Stimulated activated CD4-positive, alpha-beta T cell treated with anti-CD3 and anti-CD28 coated beads, Interleukin-4, amount 100 ng/mL, for 24 hours (primary cell): ENCODE data around the gene MREG.

Experiments
- DNase-seq: peaks from one replicate; pipeline ENCODE4 v3.0.0-alpha.2; 2020

The MREG gene

DNA sequence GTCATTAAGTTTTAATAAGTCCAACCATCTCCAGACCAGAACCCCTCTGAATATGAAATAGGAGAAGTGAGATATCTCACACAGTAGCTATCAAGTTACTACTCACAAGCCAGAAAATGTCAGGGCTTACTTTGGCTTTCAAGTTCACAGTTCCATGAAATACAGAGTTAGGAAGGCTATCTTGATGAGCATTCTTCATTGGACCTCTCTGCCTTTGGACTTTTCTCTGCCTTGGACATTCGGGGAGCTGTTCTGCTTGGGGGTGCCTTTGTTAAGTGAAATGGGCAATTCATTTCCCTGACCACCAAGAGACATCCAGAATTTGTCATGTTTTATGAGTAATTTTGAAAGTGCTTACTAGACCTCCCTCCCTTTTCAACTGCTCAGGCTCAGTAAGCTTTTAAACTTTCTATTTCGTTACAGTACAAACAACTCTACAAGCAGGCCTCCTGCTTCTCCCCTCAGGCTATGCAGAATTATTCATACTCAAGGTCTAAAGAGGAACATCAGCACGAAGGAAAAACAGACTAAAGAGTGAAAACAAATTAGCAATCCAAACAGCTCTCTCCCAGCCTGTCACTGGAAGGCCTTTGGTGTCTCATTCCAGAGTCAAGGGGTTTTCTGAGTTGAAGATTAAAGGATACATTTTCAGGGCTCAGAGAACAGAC is 95.3 kb downstream of the MREG start:
- no peak for DNase-seq

DNA sequence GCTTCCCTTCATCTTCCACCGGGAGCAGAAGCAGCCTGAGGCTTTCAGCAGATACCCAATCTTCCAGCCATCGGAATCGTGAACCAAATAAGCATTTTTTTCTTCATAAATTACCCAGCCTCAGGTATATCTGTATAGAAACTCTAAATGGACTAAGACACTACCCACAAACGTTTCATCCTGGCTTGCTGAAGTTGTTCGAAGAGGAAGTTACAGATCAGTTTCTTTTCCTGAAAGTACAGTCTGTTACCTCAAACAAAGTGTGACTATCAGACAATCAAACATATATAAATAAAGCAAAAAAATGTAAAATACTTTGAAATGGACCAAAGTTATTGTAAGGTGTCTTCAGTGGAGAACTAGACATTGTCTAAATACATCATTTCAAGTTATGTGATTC is 97.9 kb downstream of the MREG start:
- no peak for DNase-seq

DNA sequence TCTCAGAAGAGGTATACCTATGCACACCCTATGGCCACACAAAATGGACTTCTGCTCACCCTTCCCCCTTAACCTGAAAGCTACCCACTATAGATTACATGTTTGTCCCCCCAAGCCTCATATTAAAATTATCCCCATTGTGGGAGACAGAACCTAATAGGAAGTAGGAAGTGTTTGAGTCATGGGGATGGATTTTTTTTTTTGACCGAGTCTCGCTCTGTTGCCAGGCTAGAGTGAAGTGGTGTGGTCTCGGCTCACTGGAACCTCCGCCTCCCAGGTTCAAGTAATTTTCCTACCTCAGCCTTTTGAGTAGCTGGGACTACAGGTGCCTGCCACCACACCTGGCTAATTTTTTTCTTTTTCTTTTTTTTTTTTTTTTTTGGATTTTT is 98.6 kb downstream of the MREG start:
- no peak for DNase-seq

DNA sequence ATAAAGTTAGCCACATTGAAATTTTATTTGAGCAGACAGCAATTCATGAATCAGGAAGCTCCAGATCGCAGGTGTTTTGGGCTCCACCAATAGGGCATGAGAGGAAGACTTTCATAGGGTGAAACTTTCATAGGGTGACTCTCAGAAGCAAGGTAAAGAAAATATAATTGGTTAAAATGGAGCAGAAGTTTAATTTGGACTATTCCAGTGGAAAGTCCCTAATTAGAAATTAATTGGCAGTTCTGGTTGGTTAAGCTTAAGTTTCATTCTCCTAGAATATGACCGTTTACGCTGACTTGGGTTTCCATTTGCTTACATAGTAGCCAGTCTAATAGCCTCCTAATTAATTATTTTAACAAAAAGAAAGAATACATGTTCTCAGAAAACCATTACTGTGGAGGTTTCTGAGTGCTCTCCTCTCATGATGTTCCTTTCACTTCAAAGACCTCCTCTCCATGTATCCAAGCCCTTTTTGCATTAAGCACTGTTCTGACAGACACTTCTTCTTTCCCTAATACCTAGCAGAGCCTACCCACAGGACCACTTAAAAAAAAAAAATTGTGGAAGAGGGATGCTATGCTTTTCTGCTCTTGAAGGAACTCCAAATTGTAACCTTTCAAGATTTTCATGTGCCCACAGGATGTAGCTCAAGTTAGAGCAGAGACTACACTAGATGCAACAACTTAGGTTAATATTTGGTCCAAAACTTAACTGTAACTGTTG is 99.1 kb downstream of the MREG start:
- no peak for DNase-seq

DNA sequence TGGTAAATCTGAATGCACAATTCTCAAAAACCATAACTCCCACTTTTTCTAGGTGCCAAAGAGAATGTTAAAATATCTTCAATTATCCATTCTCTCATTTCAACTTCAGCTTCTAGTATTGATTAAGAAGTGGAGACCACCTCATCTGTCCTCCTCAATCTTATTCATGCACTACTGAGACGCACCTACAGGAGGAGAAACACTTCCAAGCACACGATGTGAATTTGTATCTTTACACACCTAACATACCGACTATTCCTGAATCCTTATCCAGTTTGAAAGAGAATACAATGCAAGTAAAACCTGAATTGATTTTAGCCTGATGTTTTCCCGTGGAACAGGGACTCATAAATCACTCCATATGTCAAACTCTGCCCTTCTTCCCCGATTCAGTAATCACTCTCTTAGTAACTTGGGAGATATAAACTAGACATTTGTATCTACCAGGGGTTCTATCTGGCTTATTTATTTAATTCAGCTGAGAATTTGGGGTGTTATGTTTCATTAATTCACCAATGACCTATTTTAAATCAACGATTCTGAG is 101.0 kb downstream of the MREG start:
- DNase-seq: no peak

GRCh38 chr2:215911301-215912085 is 101.9 kb downstream of the MREG start:
- no peak for DNase-seq

- no peak for DNase-seq
Observed at GRCh38 chr2:215910180-215910579, 103.2 kb downstream of the MREG start.

GRCh38 chr2:215907147-215907546 is 106.2 kb downstream of the MREG start:
- DNase-seq: no peak

DNA sequence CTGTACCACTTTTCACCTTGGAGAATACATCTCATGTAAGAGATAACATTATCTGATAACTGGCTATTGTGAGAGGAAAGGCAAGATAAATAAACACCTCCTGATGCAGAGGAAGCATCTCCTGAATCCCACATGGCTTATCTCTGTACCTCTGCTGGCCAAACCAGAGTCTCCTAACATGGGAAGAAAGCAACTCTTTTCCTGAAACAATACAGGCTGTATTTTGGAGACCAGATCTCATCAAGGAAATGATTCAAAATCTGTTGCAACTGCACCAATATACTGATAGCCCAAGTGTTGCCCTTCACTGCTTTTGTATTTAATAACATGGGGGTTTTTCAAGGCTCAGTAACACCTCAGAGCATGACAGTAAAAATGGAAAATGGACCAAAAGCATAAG is 106.9 kb downstream of the MREG start:
- no peak for DNase-seq

DNA sequence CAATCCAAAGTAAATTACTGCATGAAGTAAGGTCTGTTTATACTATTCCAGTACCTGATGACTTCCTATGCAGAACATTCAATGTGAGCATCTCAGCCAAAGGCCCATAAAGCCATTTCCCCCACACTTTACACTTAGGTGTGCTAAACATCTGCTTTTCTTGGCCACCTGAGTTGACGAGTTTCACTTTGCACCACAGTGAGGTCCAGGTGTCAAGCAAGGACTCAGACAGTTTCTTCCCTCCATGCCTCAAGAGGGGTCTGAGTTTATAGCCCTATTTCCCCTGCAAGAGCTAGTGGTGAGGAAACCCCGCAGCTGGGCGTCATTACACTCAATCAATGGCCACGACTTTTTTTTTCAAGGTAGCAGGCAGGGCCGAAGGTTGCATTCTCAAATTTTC is 107.7 kb downstream of the MREG start:
- DNase-seq: no peak

DNA sequence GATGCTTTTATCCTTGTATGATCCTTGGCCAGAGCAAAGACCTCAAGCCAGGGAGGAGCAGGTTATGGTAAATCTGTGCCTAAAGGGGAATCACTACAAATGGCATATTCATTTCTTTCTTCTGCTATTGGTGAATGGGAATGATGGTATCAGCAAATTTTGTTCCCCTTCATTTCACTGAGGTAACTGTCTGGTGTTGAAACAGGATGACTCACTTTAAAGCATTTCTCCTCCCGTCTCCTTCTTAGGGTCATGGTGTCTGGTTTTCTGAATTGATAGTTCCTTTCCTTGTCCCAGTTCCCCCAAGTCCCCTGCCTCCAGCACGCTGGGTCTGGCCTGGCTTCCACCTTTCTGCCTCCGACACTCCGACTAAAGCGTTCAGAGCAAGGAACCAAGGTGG is 109.2 kb downstream of the MREG start:
- no peak for DNase-seq

- no peak for DNase-seq
Observed at GRCh38 chr2:215903203-215903602, 110.1 kb downstream of the MREG start.

DNA sequence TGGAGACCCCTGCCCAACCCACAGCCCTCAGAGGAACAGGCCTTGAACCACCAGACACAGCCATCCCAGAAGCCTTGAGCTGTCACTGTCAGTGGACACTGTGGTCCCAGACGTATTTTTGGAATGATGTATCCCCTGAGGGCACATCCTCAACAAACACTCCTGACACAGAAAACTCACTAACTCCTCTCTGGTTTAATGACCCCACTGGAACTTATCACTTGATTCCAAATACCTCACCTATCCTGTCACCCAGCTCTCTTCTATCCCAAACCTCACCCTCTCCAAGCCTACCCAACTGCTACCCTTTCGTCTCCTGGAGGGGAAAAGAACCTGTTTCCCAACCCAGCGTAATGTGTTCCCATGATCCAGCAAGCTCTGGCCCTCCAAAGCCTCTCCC is 111.6 kb downstream of the MREG start:
- no peak for DNase-seq

- no peak for DNase-seq
Observed at GRCh38 chr2:215900843-215901242, 112.5 kb downstream of the MREG start.

DNA sequence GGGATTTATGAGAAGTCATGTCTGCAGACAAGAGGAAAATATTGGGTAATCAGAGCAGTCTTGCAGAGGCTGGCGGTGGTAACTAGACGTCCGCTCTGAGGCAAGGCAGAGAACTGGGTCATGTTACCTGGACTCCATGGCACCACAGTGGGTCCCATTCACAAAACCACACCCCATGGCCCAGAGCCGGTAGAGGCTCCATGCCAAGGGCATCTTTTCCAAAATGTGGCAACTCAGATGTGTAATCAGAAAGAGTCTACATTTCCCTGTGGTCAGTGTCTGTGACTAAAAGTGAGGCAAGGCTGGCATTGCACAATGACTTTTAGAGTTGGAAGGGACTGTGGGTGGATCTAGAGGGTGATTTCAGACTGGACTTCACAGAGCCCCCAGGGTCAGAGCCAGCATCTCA is 113.1 kb downstream of the MREG start:
- DNase-seq: no peak

DNA sequence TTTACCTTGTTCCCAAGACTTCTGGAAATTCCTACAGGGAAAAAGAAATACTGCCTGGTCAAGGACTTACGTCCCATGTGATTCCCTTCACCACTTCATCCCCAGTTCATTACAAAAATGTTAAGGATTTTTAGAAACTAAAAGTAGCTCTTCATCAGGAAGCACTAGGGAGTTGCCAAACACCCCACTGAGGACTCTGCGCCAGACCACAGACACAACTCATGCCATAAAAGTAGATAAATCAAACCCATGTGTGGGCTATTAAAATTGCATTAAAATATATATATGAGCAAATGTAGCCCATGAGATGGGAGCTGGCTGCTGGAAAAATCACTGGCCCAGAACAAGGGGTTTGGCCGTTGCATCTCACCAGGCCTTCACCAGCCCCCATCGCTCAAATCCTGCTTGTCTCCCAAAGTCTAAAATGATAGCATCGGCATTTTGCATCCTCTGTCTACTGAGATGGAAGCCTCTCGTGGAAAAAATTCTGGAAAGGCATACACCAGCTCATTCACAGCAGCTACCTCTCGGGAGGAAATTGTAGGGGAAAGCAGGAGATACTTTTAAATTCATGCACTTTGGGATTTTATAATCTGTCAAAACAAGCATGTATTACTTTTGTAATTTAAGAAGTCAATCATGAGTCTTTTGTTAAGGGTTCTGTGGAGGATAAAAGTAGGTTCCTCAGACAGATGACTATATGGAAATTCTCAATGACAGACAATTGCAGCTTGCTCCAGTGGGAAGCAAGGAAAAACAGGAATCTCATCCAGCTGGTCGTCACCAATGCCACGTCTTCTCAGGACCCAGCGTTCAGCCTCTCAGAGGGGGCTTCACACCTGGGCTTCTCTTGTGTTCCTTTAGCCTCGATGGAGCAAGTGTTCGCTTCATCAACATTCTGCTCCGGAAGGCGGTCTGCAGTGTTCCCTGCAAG is 113.9 kb downstream of the MREG start:
- no peak for DNase-seq

- DNase-seq: no peak
Observed at GRCh38 chr2:215898363-215898762, 115.0 kb downstream of the MREG start.

- DNase-seq: no peak
Observed at GRCh38 chr2:215896921-215897320, 116.4 kb downstream of the MREG start.

- no peak for DNase-seq
Observed at GRCh38 chr2:215895330-215895729, 118.0 kb downstream of the MREG start.
